EL (cell line): ENCODE results near the gene EXO1.
"Not testable (repeated sequence)": the region's sequence is repeated elsewhere in the genome, so short reads cannot be mapped to it uniquely, and the experiment has no call there.

Experiments
- DNase-seq: peaks from one replicate; pipeline ENCODE4 v3.0.0-alpha.2; 2016

The EXO1 gene

GRCh38 chr1:241837416-241837815 lies 10.6 kb upstream of the EXO1 start:
- no peak for DNase-seq

GRCh38 chr1:241837901-241838300 lies 10.1 kb upstream of the EXO1 start:
- DNase-seq, result peak; percentile 97

- DNase-seq, result peak; percentile 36
Measured at GRCh38 chr1:241838897-241839296, 9.1 kb upstream of the EXO1 start.

- DNase-seq, result no peak
Measured at GRCh38 chr1:241839369-241839979, 8.5 kb upstream of the EXO1 start.

- no peak for DNase-seq
Measured at GRCh38 chr1:241840164-241840563, 7.8 kb upstream of the EXO1 start.

- DNase-seq, result no peak
Measured at GRCh38 chr1:241841691-241842090, 6.3 kb upstream of the EXO1 start.

GRCh38 chr1:241842565-241842964 lies 5.4 kb upstream of the EXO1 start:
- peak; percentile 78 for DNase-seq

- no peak for DNase-seq
Measured at GRCh38 chr1:241844593-241844992, 3.4 kb upstream of the EXO1 start.

- no peak for DNase-seq
Measured at GRCh38 chr1:241846375-241846774, 1.6 kb upstream of the EXO1 start.

GRCh38 chr1:241846862-241847539 lies 1.0 kb upstream of the EXO1 start:
- DNase-seq, result no peak

GRCh38 chr1:241847540-241847795 lies 536 bp upstream of the EXO1 start:
- no peak for DNase-seq

GRCh38 chr1:241848686-241849344 lies 811 bp downstream of the EXO1 start:
- no peak for DNase-seq

- DNase-seq, result no peak
Measured at GRCh38 chr1:241849345-241849695, 1.3 kb downstream of the EXO1 start.

- not testable (repeated sequence) for DNase-seq
Measured at GRCh38 chr1:241855545-241856140, 7.6 kb downstream of the EXO1 start.

GRCh38 chr1:241857131-241857530 lies 9.1 kb downstream of the EXO1 start:
- no peak for DNase-seq

- no peak for DNase-seq
Measured at GRCh38 chr1:241860922-241861321, 12.9 kb downstream of the EXO1 start.

GRCh38 chr1:241869022-241869421 lies 21.0 kb downstream of the EXO1 start:
- no peak for DNase-seq

GRCh38 chr1:241870336-241870735 lies 22.3 kb downstream of the EXO1 start:
- no peak for DNase-seq

GRCh38 chr1:241870746-241871430 lies 22.9 kb downstream of the EXO1 start:
- DNase-seq, result no peak

GRCh38 chr1:241881440-241881839 lies 33.4 kb downstream of the EXO1 start:
- no peak for DNase-seq

- DNase-seq, result no peak
Measured at GRCh38 chr1:241883159-241883558, 35.2 kb downstream of the EXO1 start.

- peak; percentile 28 for DNase-seq
Measured at GRCh38 chr1:241888232-241888631, 40.2 kb downstream of the EXO1 start.

GRCh38 chr1:241891296-241891695 lies 43.3 kb downstream of the EXO1 start:
- no peak for DNase-seq

- no peak for DNase-seq
Measured at GRCh38 chr1:241894016-241894415, 46.0 kb downstream of the EXO1 start.
